Neuron (in vitro differentiated cells): Measurements from ENCODE around the gene LACTB.
"Not testable (repeated sequence)": the region's sequence is repeated elsewhere in the genome, so short reads cannot be mapped to it uniquely, and the experiment has no call there.

Experiments used
- H2AFZ ChIP-seq: one replicate; pipeline ENCODE4 v1.6.1; 2013; ENCODE audit warnings: low read depth, mild to moderate bottlenecking, inconsistent platforms, low read length, moderate library complexity
- H3K27me3 ChIP-seq: one replicate; pipeline ENCODE4 v1.6.1; 2013; ENCODE audit warnings: low read length; ENCODE audit not compliant: insufficient read depth
- H3K36me3 ChIP-seq: one replicate; pipeline ENCODE4 v1.6.1; 2013; ENCODE audit warnings: low read length; ENCODE audit not compliant: insufficient read depth
- H3K4me1 ChIP-seq: one replicate; pipeline ENCODE4 v1.6.1; 2013; ENCODE audit warnings: low read length; ENCODE audit not compliant: insufficient read depth
- H3K4me3 ChIP-seq: 2 replicates; pipeline ENCODE4 v1.5.1; 2013; ENCODE audit warnings: mild to moderate bottlenecking, low read length, moderate library complexity
- H3K9me3 ChIP-seq: one replicate; pipeline ENCODE4 v1.6.1; 2013; ENCODE audit warnings: low read length

The LACTB gene

GRCh38 chr15:63096178-63096577 lies 25.5 kb upstream of the LACTB start:
- no peak overlapping the region for H2AFZ ChIP-seq
- no peak overlapping the region for H3K4me3 ChIP-seq
- no peaks in the 10 kb centered on the region for H3K27me3 ChIP-seq
- no peaks in the 10 kb centered on the region for H3K36me3 ChIP-seq
- no peaks in the 10 kb centered on the region for H3K9me3 ChIP-seq
- peaks cover 6% of the 10 kb centered on the region for H3K4me1 ChIP-seq

GRCh38 chr15:63098901-63099300 lies 22.8 kb upstream of the LACTB start:
- H3K4me3 ChIP-seq, H3K4me1 ChIP-seq, H2AFZ ChIP-seq, H3K36me3 ChIP-seq, H3K9me3 ChIP-seq, H3K27me3 ChIP-seq: not testable (repeated sequence)

GRCh38 chr15:63099581-63099980 lies 22.1 kb upstream of the LACTB start:
- H3K4me1 ChIP-seq, H2AFZ ChIP-seq, H3K27me3 ChIP-seq, H3K9me3 ChIP-seq, H3K36me3 ChIP-seq, H3K4me3 ChIP-seq: not testable (repeated sequence)

GRCh38 chr15:63103416-63103815 lies 18.2 kb upstream of the LACTB start:
- H3K4me3 ChIP-seq: no peak overlapping the region
- no peaks in the 10 kb centered on the region for H3K4me1 ChIP-seq
- H3K9me3 ChIP-seq: no peaks in the 10 kb centered on the region
- no peak overlapping the region for H2AFZ ChIP-seq
- no peaks in the 10 kb centered on the region for H3K27me3 ChIP-seq
- H3K36me3 ChIP-seq: no peaks in the 10 kb centered on the region

- Histone ChIP-seq H3K9me3 (no peaks in the 10 kb centered on the region), H2AFZ (no peak overlapping the region), H3K36me3 (no peaks in the 10 kb centered on the region), H3K4me1 (no peaks in the 10 kb centered on the region), H3K4me3 (no peak overlapping the region), H3K27me3 (no peaks in the 10 kb centered on the region)
These were observed 16.9 kb upstream of the LACTB start for GRCh38 chr15:63104727-63105126.

- not testable (repeated sequence) for H3K4me3 ChIP-seq, H3K27me3 ChIP-seq, H2AFZ ChIP-seq
These were observed 16.3 kb upstream of the LACTB start for GRCh38 chr15:63105354-63105753.

GRCh38 chr15:63107895-63108546 lies 13.6 kb upstream of the LACTB start:
- no peaks in the 10 kb centered on the region for H3K36me3 ChIP-seq
- H2AFZ ChIP-seq: no peak overlapping the region
- H3K4me3 ChIP-seq: no peak overlapping the region
- no peaks in the 10 kb centered on the region for H3K4me1 ChIP-seq
- no peaks in the 10 kb centered on the region for H3K27me3 ChIP-seq
- no peaks in the 10 kb centered on the region for H3K9me3 ChIP-seq

More at GRCh38 chr15:63105354-63105753, 16.3 kb upstream of the LACTB start:
- not testable (repeated sequence) for H3K4me1 ChIP-seq, H3K9me3 ChIP-seq, H3K36me3 ChIP-seq

GRCh38 chr15:63109498-63109897 lies 12.2 kb upstream of the LACTB start:
- Histone ChIP-seq H3K4me1 (no peaks in the 10 kb centered on the region), H3K27me3 (no peaks in the 10 kb centered on the region), H3K36me3 (no peaks in the 10 kb centered on the region), H2AFZ (no peak overlapping the region), H3K9me3 (no peaks in the 10 kb centered on the region), H3K4me3 (no peak overlapping the region)

GRCh38 chr15:63109920-63110319 lies 11.7 kb upstream of the LACTB start:
- Histone ChIP-seq H3K36me3 (no peaks in the 10 kb centered on the region), H3K27me3 (no peaks in the 10 kb centered on the region), H3K4me3 (no peak overlapping the region), H3K4me1 (no peaks in the 10 kb centered on the region), H2AFZ (no peak overlapping the region), H3K9me3 (no peaks in the 10 kb centered on the region)

GRCh38 chr15:63110428-63111026 lies 11.1 kb upstream of the LACTB start:
- H3K36me3 ChIP-seq: no peaks in the 10 kb centered on the region
- no peaks in the 10 kb centered on the region for H3K4me1 ChIP-seq
- H2AFZ ChIP-seq: no peak overlapping the region
- H3K9me3 ChIP-seq: no peaks in the 10 kb centered on the region
- H3K4me3 ChIP-seq: no peak overlapping the region
- no peaks in the 10 kb centered on the region for H3K27me3 ChIP-seq

GRCh38 chr15:63111481-63111880 lies 10.2 kb upstream of the LACTB start:
- H3K4me1 ChIP-seq: no peaks in the 10 kb centered on the region
- no peak overlapping the region for H3K4me3 ChIP-seq
- no peaks in the 10 kb centered on the region for H3K36me3 ChIP-seq
- no peaks in the 10 kb centered on the region for H3K9me3 ChIP-seq
- no peak overlapping the region for H2AFZ ChIP-seq
- H3K27me3 ChIP-seq: no peaks in the 10 kb centered on the region

GRCh38 chr15:63112871-63113270 lies 8.8 kb upstream of the LACTB start:
- H3K9me3 ChIP-seq: no peaks in the 10 kb centered on the region
- H3K36me3 ChIP-seq: no peaks in the 10 kb centered on the region
- no peaks in the 10 kb centered on the region for H3K27me3 ChIP-seq
- H3K4me3 ChIP-seq: no peak overlapping the region
- H3K4me1 ChIP-seq: no peaks in the 10 kb centered on the region
- no peak overlapping the region for H2AFZ ChIP-seq

- H3K4me1 ChIP-seq: no peaks in the 10 kb centered on the region
- no peaks in the 10 kb centered on the region for H3K9me3 ChIP-seq
- no peaks in the 10 kb centered on the region for H3K27me3 ChIP-seq
- H2AFZ ChIP-seq: no peak overlapping the region
- no peak overlapping the region for H3K4me3 ChIP-seq
- no peaks in the 10 kb centered on the region for H3K36me3 ChIP-seq
These were observed 7.2 kb upstream of the LACTB start for GRCh38 chr15:63114465-63114864.

- Histone ChIP-seq H3K36me3 (no peaks in the 10 kb centered on the region), H3K27me3 (no peaks in the 10 kb centered on the region), H3K9me3 (no peaks in the 10 kb centered on the region), H3K4me1 (peaks cover 11% of the 10 kb centered on the region), H3K4me3 (no peak overlapping the region), H2AFZ (no peak overlapping the region)
These were observed 2.8 kb upstream of the LACTB start for GRCh38 chr15:63118854-63119253.
